ENCODE measurements around the gene FGF22.
A peak's percentile ranks its signal among the peaks of the same experiment; 100 is the strongest.

The FGF22 gene

DNA sequence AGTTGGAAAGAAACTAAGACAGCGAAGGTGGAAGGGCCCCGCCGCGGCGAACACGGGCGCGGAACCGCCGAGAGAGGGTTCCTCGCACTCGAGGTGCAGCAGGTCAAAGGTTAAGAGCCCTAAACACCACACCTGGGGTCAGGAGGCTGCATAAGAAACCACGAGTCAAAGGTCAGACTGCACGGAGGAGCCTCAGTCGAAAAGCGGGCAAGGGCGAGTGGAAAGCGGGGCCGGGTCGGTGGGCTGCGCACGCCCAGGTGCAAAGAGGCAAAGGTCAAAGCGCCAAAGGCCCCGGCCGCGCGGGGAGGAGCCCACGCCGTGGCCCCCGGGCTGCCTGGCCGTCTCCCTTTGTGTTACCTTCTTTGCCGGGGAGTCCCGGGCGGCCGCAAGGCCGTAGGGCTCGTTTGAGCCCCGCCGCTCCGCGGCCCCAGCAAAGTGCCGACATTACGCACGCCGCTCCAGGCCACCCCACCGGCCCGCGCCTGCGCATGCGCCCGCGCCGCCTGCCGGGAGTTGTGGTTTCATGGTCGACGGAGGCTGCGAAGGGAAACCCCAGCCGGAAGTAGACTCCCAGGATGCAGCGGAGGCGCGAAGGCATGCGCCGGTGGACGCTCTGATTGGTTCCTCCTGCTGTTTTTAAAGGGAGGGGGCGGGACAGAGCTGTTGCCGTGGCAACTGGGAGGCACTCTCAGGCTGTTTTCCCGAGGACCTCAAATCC lies 6.5 kb upstream of the FGF22 start, which contains the start of gene POLRMT:
POLRMT (minus strand) TSS at position 470 of the 718 bp plus-strand sequence; CDS start at position 445, 25 bp downstream.
- peak; percentile 93 to 95 (median 95) for DNase-seq
- Histone ChIP-seq H3K27me3 (replicated peaks; ENCODE audit: control insufficient read depth, insufficient read depth, low read length, poor library complexity, severe bottlenecking) (no peaks in the 10 kb centered on the region), H3K9me3 (ENCODE audit: control insufficient read depth, low read length) (no peaks in the 10 kb centered on the region), H3K36me3 (ENCODE audit: control insufficient read depth, insufficient read depth, low read length) (peaks cover 11% of the 10 kb centered on the region), H3K27ac (ENCODE audit: insufficient read depth, low read length, poor library complexity, severe bottlenecking) (peak within 1 kb of the TSS; percentile 78), H3K4me1 (ENCODE audit: control insufficient read depth, insufficient read depth, low read length, poor library complexity, severe bottlenecking) (peaks cover 17% of the 10 kb centered on the region), H3K4me3 (ENCODE audit: insufficient read depth, low read depth, low read length, poor library complexity, severe bottlenecking) (peak within 1 kb of the TSS; percentile 89)

DNA sequence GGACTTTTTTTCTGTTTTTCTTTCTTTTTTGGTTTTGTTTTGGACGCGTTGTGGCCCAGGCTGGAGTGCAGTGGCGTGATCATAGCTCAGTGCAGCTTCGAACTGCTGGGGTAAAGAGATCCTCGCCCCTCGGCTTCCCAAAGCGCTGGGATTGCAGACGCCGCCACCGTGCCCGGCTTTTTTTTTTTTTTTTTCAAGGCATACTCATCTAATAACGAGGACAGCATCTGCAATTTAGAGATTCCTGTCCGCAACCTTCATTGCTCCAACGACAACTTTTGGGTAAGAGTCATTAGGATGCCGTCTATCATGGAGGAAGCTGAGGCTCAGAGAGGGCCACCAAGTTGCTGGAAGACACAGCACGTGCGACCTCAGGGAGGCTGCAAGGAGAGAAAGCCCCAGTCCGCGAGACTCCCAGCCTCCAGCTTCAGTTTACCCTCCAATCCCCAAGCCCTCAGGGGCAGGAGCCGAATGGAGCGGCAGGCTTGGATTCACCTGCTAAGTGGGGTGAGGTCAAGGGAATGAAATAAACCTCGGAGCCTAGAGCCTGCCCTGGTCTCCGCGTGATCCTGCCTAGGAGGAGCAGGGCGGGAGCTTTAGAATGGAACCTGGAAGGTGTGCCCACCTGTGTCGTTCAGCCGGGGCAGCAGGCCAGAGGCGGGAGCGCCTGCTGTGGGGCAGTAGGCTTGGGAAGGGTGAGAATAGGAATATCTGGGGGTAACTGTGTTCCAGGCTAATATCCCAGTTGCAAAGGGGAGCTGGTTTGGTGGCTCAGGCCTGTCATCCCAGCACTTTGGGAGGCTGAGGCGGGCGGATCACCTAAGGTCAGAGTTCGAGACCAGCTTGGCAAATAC lies 5.7 kb upstream of the FGF22 start:
- H3K36me3 ChIP-seq (ENCODE audit: control insufficient read depth, insufficient read depth, low read length), result peaks cover 6% of the 10 kb centered on the region
- H3K27me3 ChIP-seq (replicated peaks; ENCODE audit: control insufficient read depth, insufficient read depth, low read length, poor library complexity, severe bottlenecking), result no peaks in the 10 kb centered on the region
- peak overlapping the region; percentile 89 for H3K4me3 ChIP-seq (ENCODE audit: insufficient read depth, low read depth, low read length, poor library complexity, severe bottlenecking)
- DNase-seq, result no peak
- peak overlapping the region; percentile 78 for H3K27ac ChIP-seq (ENCODE audit: insufficient read depth, low read length, poor library complexity, severe bottlenecking)
- peaks cover 23% of the 10 kb centered on the region for H3K4me1 ChIP-seq (ENCODE audit: control insufficient read depth, insufficient read depth, low read length, poor library complexity, severe bottlenecking)
- H3K9me3 ChIP-seq (ENCODE audit: control insufficient read depth, low read length), result no peaks in the 10 kb centered on the region

DNA sequence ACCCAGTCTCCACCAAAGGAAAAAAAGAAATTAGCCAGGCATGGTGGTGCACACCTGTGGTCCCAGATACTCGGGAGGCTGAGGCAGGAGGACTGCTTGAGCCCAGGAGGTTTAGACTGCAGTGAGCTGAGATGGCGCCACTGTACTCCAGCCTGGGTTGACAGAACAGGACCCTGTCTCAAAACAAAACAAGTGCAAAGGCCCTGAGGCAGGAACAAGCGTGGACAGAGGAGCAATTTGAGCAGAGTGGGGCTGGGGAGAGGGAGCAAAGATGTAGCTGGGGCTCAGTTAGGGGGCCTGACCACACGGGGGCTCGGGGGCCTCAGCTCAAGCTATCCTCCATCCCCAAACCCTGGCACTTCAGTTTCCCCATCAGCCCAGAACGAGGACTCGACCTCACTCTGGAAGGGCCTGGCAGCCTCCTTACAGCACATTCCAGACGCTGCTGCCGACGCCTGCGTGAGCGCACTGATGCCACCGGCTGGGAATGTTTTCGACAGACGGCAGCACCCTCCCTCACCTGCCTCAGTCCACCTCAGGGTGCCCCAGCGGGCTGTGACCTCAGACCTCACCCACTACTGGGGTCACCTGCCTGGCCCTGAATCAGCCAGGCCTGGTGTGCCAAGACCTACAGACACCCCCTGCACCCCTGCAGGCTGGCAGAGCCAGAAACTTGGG lies 4.6 kb upstream of the FGF22 start:
- Histone ChIP-seq H3K27ac (ENCODE audit: insufficient read depth, low read length, poor library complexity, severe bottlenecking) (no peak overlapping the region), H3K4me1 (ENCODE audit: control insufficient read depth, insufficient read depth, low read length, poor library complexity, severe bottlenecking) (peaks cover 28% of the 10 kb centered on the region), H3K36me3 (ENCODE audit: control insufficient read depth, insufficient read depth, low read length) (no peaks in the 10 kb centered on the region), H3K4me3 (ENCODE audit: insufficient read depth, low read depth, low read length, poor library complexity, severe bottlenecking) (no peak overlapping the region), H3K9me3 (ENCODE audit: control insufficient read depth, low read length) (no peaks in the 10 kb centered on the region), H3K27me3 (replicated peaks; ENCODE audit: control insufficient read depth, insufficient read depth, low read length, poor library complexity, severe bottlenecking) (no peaks in the 10 kb centered on the region)
- DNase-seq, result no peak

DNA sequence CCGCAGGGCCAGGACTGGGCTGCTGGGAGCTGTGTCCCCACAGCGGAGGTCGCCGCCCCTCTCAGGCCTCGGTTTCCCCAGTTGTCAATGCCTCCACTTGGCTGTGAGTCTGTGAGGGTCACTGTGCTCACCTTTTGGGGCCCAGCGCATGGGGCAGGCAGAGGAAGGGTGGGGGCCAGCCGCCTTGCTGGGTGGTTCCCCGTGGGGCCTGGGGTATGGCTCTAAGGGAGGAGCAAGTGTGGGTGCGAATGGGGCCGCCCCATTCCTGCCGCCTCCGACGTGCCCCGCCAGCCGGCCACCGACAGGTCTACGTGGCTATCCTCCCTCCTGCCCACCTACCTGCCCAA lies 800 bp upstream of the FGF22 start:
- H3K27ac ChIP-seq (ENCODE audit: insufficient read depth, low read length, poor library complexity, severe bottlenecking), result peak overlapping the region; percentile 46
- peak overlapping the region; percentile 52 for H3K4me3 ChIP-seq (ENCODE audit: insufficient read depth, low read depth, low read length, poor library complexity, severe bottlenecking)
- H3K27me3 ChIP-seq (replicated peaks; ENCODE audit: control insufficient read depth, insufficient read depth, low read length, poor library complexity, severe bottlenecking), result no peaks in the 10 kb centered on the region
- no peak for DNase-seq
- no peaks in the 10 kb centered on the region for H3K36me3 ChIP-seq (ENCODE audit: control insufficient read depth, insufficient read depth, low read length)
- no peaks in the 10 kb centered on the region for H3K9me3 ChIP-seq (ENCODE audit: control insufficient read depth, low read length)
- peaks cover 18% of the 10 kb centered on the region for H3K4me1 ChIP-seq (ENCODE audit: control insufficient read depth, insufficient read depth, low read length, poor library complexity, severe bottlenecking)

DNA sequence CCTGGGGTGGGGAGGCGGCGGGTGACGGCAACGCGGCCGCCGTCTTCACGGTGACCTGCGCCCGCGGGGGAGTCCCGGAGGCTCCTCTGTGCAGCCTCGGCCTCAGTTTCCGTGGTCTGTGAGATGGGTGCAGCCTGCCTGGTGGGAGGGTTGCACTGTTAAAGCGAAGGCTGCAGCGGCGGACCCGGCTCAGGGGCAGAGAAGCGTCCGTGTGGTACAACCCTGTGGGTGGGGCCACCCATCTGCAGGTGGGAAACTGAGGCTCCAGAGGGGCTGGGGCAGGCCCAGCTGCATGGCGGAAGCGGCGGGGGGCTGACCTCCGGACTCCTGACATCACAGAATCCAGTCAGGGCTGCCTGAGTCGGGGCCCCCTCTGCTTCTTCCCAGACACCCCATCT lies 481 bp downstream of the FGF22 start:
- Histone ChIP-seq H3K27me3 (replicated peaks; ENCODE audit: control insufficient read depth, insufficient read depth, low read length, poor library complexity, severe bottlenecking) (no peaks in the 10 kb centered on the region), H3K36me3 (ENCODE audit: control insufficient read depth, insufficient read depth, low read length) (no peaks in the 10 kb centered on the region), H3K9me3 (ENCODE audit: control insufficient read depth, low read length) (no peaks in the 10 kb centered on the region), H3K4me1 (ENCODE audit: control insufficient read depth, insufficient read depth, low read length, poor library complexity, severe bottlenecking) (peaks cover 13% of the 10 kb centered on the region), H3K27ac (ENCODE audit: insufficient read depth, low read length, poor library complexity, severe bottlenecking) (no peak overlapping the region), H3K4me3 (ENCODE audit: insufficient read depth, low read depth, low read length, poor library complexity, severe bottlenecking) (peak overlapping the region; percentile 29)
- DNase-seq, result no peak

DNA sequence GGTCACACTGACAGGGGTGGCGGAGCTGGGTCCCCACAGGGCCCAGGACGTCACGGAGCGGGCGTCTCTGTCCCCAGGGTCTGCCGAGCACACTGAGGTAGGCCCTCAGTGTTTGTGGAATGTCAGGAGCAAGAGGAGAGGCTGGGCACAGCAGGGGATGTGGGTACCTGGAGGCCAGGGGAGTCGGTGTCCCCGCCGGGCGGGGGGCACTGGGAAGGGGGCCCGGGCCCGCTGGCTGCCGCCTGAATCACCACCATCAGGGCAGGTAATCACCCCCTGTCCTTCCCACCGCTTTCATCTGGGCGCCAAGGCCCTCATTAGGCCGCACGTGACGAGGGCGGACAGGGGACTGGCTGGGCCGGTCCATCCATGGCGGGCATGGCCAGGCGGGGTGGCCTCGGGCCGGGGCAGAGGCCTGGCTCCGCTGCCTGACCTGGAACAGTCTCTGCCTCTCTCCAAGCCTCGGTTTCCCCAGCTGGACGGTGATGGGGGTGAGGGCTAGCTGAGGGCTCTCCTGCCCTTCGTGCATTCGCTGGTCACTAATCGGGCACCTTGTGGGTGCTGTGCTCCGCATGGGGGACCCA lies 1.0 kb downstream of the FGF22 start:
- peaks cover 13% of the 10 kb centered on the region for H3K4me1 ChIP-seq (ENCODE audit: control insufficient read depth, insufficient read depth, low read length, poor library complexity, severe bottlenecking)
- no peaks in the 10 kb centered on the region for H3K9me3 ChIP-seq (ENCODE audit: control insufficient read depth, low read length)
- no peak overlapping the region for H3K4me3 ChIP-seq (ENCODE audit: insufficient read depth, low read depth, low read length, poor library complexity, severe bottlenecking)
- H3K27me3 ChIP-seq (replicated peaks; ENCODE audit: control insufficient read depth, insufficient read depth, low read length, poor library complexity, severe bottlenecking), result no peaks in the 10 kb centered on the region
- no peak for DNase-seq
- no peak overlapping the region for H3K27ac ChIP-seq (ENCODE audit: insufficient read depth, low read length, poor library complexity, severe bottlenecking)
- peaks cover 3% of the 10 kb centered on the region for H3K36me3 ChIP-seq (ENCODE audit: control insufficient read depth, insufficient read depth, low read length)

DNA sequence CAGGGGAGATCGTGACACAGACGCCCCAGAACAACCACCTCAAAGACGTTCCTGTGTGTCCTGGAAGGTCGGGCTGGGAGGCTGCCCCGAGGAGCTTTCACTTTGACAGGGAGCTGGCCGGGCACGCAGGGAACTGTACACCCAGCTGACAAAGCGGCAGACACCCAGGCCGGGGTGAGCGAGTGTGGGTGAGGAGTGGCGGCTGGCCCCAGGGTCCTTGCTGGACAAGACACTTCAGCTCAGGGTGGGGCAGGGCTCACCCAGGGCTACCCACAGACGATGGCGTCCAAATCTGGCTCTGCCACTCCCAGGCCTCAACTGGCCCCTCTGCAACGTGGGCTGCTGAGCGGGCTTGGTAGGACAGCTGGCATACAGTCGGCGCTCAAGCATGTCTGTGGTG lies 2.0 kb downstream of the FGF22 start:
- Histone ChIP-seq H3K4me1 (ENCODE audit: control insufficient read depth, insufficient read depth, low read length, poor library complexity, severe bottlenecking) (peaks cover 13% of the 10 kb centered on the region), H3K36me3 (ENCODE audit: control insufficient read depth, insufficient read depth, low read length) (peaks cover 8% of the 10 kb centered on the region), H3K4me3 (ENCODE audit: insufficient read depth, low read depth, low read length, poor library complexity, severe bottlenecking) (no peak overlapping the region), H3K9me3 (ENCODE audit: control insufficient read depth, low read length) (no peaks in the 10 kb centered on the region), H3K27ac (ENCODE audit: insufficient read depth, low read length, poor library complexity, severe bottlenecking) (no peak overlapping the region), H3K27me3 (replicated peaks; ENCODE audit: control insufficient read depth, insufficient read depth, low read length, poor library complexity, severe bottlenecking) (no peaks in the 10 kb centered on the region)
- DNase-seq, result no peak

DNA sequence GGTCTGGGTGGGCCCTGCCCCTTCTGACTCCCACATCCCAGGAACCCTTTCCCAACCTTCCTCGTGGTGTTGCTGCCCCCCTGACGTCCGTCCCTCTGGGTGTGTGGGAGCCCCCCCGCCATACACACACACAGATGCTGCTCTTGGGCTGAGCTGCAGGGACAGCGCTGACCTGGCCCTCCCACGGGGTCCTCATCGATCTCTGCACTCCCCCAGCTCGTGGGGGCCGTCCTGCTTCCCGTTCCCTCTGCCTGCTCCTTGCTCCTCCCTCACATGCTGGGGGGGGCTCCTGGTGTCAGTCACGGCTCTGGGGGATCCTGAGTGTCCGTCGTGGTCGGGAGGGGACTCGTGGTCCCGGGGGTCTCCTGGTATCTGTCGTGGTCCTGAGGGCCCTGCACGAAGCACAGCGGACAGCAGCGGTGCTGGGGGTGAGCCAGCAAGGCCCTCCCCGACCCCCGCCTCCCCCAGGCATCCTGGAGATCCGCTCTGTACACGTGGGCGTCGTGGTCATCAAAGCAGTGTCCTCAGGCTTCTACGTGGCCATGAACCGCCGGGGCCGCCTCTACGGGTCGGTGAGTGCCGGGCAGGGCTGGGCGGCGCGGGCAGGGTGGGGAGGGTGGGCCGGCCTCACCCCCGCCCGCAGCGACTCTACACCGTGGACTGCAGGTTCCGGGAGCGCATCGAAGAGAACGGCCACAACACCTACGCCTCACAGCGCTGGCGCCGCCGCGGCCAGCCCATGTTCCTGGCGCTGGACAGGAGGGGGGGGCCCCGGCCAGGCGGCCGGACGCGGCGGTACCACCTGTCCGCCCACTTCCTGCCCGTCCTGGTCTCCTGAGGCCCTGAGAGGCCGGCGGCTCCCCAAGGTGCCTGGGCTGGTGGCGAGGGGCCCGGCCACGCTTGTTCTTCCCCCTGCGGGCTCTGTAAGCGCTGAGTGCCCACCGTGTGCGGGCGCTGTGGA lies 3.4 kb downstream of the FGF22 start:
- no peaks in the 10 kb centered on the region for H3K27me3 ChIP-seq (replicated peaks; ENCODE audit: control insufficient read depth, insufficient read depth, low read length, poor library complexity, severe bottlenecking)
- H3K27ac ChIP-seq (ENCODE audit: insufficient read depth, low read length, poor library complexity, severe bottlenecking), result no peak overlapping the region
- H3K9me3 ChIP-seq (ENCODE audit: control insufficient read depth, low read length), result no peaks in the 10 kb centered on the region
- peaks cover 13% of the 10 kb centered on the region for H3K4me1 ChIP-seq (ENCODE audit: control insufficient read depth, insufficient read depth, low read length, poor library complexity, severe bottlenecking)
- no peak for DNase-seq
- H3K4me3 ChIP-seq (ENCODE audit: insufficient read depth, low read depth, low read length, poor library complexity, severe bottlenecking), result no peak overlapping the region
- peaks cover 21% of the 10 kb centered on the region for H3K36me3 ChIP-seq (ENCODE audit: control insufficient read depth, insufficient read depth, low read length)

DNA sequence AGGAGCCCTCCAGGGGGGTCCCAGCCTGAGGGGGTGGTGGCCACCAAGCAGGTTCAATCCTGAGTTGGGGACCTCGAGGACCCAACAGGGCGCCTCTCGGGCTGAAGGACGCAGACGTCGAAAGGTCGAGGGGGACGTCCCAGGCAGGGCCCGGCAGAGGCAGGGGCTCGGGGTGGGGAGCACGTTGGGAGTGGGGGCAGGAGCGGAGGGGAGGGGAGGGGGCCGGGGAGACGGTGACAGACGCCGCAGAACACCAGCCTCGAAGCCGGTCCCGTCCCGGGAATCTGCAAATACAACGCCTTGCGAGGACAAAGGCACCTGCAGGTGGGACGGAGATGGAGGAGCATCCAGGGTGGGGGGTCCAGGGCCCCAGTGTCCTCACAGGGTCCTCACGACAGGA lies 4.1 kb downstream of the FGF22 start:
- Histone ChIP-seq H3K36me3 (ENCODE audit: control insufficient read depth, insufficient read depth, low read length) (peaks cover 27% of the 10 kb centered on the region), H3K27ac (ENCODE audit: insufficient read depth, low read length, poor library complexity, severe bottlenecking) (no peak overlapping the region), H3K9me3 (ENCODE audit: control insufficient read depth, low read length) (no peaks in the 10 kb centered on the region), H3K27me3 (replicated peaks; ENCODE audit: control insufficient read depth, insufficient read depth, low read length, poor library complexity, severe bottlenecking) (no peaks in the 10 kb centered on the region), H3K4me3 (ENCODE audit: insufficient read depth, low read depth, low read length, poor library complexity, severe bottlenecking) (no peak overlapping the region), H3K4me1 (ENCODE audit: control insufficient read depth, insufficient read depth, low read length, poor library complexity, severe bottlenecking) (peaks cover 7% of the 10 kb centered on the region)
- no peak for DNase-seq
